IPS-18a (cell line): ENCODE data around the gene ZFP69B.

ENCODE experiments used
- H3K27ac ChIP-seq: one replicate; pipeline ENCODE4 v1.5.1; 2013; ENCODE audit warnings: low read length
- H3K27me3 ChIP-seq: one replicate; pipeline ENCODE4 v1.6.1; 2013; ENCODE audit warnings: mild to moderate bottlenecking, low read length; ENCODE audit not compliant: control insufficient read depth, insufficient read depth
- H3K36me3 ChIP-seq: one replicate; pipeline ENCODE4 v1.6.1; 2013; ENCODE audit warnings: low read depth, low read length; ENCODE audit not compliant: control insufficient read depth
- H3K4me1 ChIP-seq: one replicate; pipeline ENCODE4 v1.6.1; 2013; ENCODE audit warnings: low read depth, low read length; ENCODE audit not compliant: control insufficient read depth
- H3K4me3 ChIP-seq: one replicate; pipeline ENCODE4 v1.5.1; 2013; ENCODE audit warnings: low read length
- H3K9ac ChIP-seq: one replicate; pipeline ENCODE4 v1.6.1; 2013; ENCODE audit warnings: mild to moderate bottlenecking, low read length, moderate library complexity
- H3K9me3 ChIP-seq: one replicate; pipeline ENCODE4 v1.6.1; 2013; ENCODE audit warnings: low read depth, low read length; ENCODE audit not compliant: control insufficient read depth

ZFP69B gene

DNA sequence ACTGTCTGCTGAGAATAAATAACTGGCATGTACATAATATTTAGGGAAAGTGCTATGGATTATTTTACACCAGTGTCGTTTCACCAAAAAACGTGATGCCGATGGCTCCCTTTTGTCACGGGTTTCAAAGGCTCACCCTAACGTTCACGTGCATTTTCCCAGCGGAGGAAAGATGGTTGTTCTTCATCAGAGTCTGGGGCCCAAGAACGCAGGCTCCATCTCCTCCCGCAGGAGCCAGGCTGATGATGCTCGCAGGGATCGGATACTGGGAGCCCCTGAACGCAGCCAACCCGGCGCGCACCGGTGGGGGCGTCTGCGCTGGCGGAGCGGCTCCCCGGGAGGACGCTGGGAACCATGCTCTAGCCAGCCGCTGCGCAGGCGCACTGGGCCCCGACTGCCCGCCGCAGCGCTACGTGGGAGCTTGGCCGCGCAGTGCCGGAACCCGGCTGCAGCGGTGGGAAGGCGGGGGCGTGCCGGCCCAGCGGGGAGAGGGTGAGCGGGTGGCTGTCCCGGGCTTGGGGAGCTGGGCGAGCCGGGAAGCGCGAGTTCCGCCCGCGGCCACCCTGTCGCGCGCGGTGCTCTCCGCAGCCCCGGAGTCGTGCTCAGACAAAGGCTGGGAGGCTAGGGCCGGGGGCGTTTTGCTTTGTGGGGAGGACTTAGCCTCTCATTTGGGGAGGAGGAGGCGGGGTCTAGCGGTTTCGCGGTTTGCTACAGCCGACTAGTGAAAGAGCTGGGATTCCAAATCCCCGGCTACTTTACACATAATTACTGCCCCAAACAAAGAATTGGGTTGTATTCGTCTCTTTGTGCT, at the start of gene ZFP69B:
Gene ZFP69B, plus strand, starts transcription at position 793 of the 811 bp plus-strand sequence. CDS start 486 bp downstream, outside the sequence.
- H3K9me3 ChIP-seq, result peaks cover 4% of the 10 kb centered on the region
- peak within 1 kb of the TSS; percentile 77 for H3K9ac ChIP-seq
- H3K4me3 ChIP-seq, result peak within 1 kb of the TSS; percentile 81
- H3K27me3 ChIP-seq, result no peaks in the 10 kb centered on the region
- peak within 1 kb of the TSS; percentile 25 for H3K27ac ChIP-seq
- H3K36me3 ChIP-seq, result peaks cover 4% of the 10 kb centered on the region
- H3K4me1 ChIP-seq, result peaks cover 12% of the 10 kb centered on the region

DNA sequence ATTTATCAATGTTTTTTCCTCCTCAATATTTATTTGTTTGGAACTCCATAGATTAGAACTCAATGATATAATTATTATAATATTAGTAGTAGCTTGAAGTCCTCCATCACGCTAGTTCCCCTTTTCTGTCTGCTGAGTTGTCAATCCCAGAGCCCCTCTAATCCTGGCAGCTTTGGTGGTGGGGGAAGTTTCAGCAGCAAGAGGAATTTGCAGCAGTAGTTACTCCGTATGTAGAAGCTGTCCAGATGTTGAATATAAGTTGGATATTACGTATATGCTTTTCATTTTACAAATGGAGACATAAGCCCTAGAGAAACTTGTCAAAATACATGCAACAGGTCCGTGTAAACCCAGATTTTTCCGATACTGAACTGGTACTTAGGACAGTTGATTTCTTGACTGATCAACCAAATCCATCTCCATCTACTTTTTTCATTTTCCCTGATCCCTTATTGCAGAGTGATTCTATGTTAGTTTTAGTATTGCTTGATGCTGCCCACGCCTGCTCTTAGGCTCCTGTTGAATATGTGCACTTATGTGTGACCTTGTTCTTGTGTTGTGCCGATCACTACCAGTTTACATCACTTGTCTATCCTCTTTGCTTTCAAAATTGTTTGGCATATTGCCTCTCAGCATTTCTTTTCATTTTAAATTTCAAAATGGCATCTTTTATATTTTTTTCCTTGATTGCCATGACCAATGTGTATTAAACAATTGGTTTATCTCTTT, 48.6 kb upstream of the ZFP69B start:
- Histone ChIP-seq H3K27ac (no peak overlapping the region), H3K9me3 (no peaks in the 10 kb centered on the region), H3K4me3 (no peak overlapping the region), H3K9ac (no peak overlapping the region), H3K27me3 (no peaks in the 10 kb centered on the region), H3K36me3 (no peaks in the 10 kb centered on the region), H3K4me1 (no peaks in the 10 kb centered on the region)

DNA sequence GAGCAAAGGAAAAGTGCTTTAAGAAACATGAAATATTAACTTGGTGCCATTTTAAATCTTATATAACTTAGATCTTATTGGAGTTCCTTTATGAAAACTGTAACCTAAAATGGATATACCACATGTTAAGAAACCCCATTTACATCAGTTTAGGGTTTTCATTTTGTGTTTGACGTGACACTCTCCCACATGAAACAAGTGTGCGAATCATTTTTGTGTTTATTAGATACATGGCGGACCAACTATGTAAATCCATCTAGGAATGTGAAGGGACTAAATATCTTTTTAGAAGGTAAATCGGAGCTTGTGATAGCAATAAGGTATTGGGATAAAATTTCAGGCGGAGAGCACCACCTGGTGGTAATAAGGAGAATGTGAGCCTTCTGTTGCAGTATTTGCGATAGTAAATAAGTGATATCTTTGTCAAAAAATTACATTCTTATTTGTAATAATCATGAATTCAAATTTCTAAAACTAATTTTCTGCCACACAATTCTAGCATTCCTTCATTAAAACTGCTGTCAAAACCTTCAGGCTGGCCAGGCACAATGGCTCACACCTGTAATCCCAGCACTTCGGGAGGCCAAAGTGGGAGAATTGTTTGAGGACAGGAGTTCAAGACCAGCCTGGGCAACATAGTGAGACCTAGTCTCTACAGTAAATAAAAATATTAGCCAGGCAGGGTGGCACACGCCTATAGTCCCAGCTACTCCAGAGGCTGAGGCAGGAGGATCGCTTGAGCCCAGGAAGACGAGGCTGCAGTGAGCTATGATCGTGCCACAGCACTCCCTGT, 45.4 kb upstream of the ZFP69B start:
- H3K9me3 ChIP-seq, result no peaks in the 10 kb centered on the region
- H3K4me3 ChIP-seq, result no peak overlapping the region
- no peak overlapping the region for H3K9ac ChIP-seq
- H3K4me1 ChIP-seq, result peaks cover 8% of the 10 kb centered on the region
- H3K36me3 ChIP-seq, result no peaks in the 10 kb centered on the region
- H3K27ac ChIP-seq, result no peak overlapping the region
- H3K27me3 ChIP-seq, result no peaks in the 10 kb centered on the region

DNA sequence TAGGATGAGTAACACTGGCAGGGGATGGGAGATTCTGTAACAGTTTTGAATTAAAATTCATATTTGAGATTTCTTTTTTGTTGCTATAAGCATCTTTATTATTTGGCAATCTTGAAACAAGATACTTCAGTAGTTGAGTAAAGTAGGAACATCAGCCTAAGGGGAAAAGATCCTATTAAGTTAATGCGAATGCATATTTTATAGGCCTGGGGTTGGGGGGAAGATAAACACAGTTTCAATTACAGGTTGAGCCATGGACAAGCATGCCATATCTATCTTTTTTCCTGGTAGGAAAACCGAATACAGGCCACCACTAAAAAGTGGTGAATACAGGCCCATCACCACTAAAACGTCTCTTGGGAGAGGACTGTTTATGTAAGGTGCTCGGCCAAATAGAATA, 44.5 kb upstream of the ZFP69B start:
- Histone ChIP-seq H3K9ac (no peak overlapping the region), H3K4me1 (peaks cover 8% of the 10 kb centered on the region), H3K9me3 (no peaks in the 10 kb centered on the region), H3K27me3 (no peaks in the 10 kb centered on the region), H3K4me3 (no peak overlapping the region), H3K27ac (no peak overlapping the region), H3K36me3 (no peaks in the 10 kb centered on the region)

DNA sequence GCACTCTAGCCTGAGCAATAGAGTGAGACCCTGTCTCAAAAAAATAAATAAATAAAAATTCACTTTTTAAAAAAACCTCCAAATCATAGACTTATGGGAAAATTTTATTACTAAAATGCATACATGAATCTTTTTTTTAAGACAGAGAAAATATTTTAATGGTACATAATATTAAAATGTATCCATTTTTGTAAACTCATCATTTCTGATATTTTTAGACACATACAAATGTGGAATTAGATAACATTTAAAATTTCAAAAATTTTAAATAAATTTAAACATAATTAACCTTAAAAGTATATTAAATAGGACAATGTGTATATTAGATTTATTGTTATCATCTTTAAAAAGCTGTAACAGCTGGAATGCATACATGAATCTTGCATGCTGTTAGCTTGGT, 42.8 kb upstream of the ZFP69B start:
- Histone ChIP-seq H3K27ac (no peak overlapping the region), H3K36me3 (no peaks in the 10 kb centered on the region), H3K27me3 (no peaks in the 10 kb centered on the region), H3K9me3 (no peaks in the 10 kb centered on the region), H3K9ac (no peak overlapping the region), H3K4me1 (peaks cover 8% of the 10 kb centered on the region), H3K4me3 (no peak overlapping the region)

DNA sequence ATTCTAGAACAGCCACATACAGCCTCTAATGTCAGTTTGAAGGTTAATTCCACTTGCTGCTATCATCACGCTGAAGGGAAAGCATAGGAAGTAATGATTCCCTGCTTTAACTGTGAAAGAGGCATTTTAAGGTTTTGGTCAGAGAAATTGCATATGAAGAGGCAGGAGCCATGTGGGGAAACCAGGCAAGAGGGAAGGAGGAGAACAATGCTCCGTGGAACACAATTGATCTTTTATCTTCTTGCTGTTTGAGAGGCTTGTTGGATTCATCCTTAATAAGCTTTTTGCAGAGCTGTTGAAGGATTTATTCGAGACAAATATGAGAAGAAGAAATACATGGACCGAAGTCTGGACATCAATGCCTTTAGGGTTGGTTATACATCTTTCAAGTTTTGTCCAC, 40.8 kb upstream of the ZFP69B start:
- Histone ChIP-seq H3K4me3 (no peak overlapping the region), H3K27ac (no peak overlapping the region), H3K9me3 (no peaks in the 10 kb centered on the region), H3K9ac (no peak overlapping the region), H3K27me3 (no peaks in the 10 kb centered on the region), H3K36me3 (no peaks in the 10 kb centered on the region), H3K4me1 (peaks cover 8% of the 10 kb centered on the region)

DNA sequence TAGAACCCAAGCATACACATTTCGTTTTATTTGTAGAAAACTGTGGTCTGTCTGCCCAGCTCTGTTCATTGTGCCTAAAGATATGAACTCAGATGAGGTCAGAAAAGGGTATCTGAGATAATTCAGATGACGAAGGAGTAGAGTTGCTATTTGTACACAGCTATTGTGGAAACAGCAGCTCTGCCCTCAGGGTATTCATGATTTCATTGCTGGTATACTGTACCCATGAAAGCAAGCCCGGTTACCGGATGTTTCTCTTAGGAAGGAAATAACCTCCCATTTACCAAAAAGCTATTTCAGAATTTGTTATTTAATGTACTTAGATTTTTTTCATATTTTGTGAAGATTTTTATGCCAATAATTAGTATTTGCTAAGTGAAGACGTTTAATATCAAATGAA, 39.0 kb upstream of the ZFP69B start:
- no peak overlapping the region for H3K27ac ChIP-seq
- no peaks in the 10 kb centered on the region for H3K36me3 ChIP-seq

DNA sequence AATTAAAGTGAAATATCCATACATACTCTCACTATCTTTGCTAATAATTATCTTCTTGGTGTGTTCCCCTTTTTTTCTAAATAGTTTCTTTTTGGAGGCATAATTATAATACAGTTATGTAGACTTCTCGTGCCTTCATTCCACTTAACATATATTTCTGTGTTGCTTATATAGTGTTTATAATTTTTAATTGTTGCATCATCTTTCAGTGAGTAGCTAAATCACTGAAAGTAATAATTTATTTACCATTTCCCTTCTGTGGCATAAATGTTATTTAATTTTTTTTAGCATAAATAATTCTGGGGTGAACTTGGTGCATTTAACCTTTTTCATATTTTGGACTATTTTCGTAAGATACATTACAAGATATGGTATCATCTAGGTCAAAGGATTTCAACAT, 38.4 kb upstream of the ZFP69B start:
- H3K9me3 ChIP-seq, result no peaks in the 10 kb centered on the region
- no peak overlapping the region for H3K4me3 ChIP-seq
- H3K27ac ChIP-seq, result no peak overlapping the region
- no peaks in the 10 kb centered on the region for H3K27me3 ChIP-seq
- H3K9ac ChIP-seq, result no peak overlapping the region
- peaks cover 8% of the 10 kb centered on the region for H3K4me1 ChIP-seq
- no peaks in the 10 kb centered on the region for H3K36me3 ChIP-seq

More for the DNA sequence above, 39.0 kb upstream of the ZFP69B start:
- no peak overlapping the region for H3K4me3 ChIP-seq
- no peak overlapping the region for H3K9ac ChIP-seq
- H3K27me3 ChIP-seq, result no peaks in the 10 kb centered on the region
- peaks cover 8% of the 10 kb centered on the region for H3K4me1 ChIP-seq
- no peaks in the 10 kb centered on the region for H3K9me3 ChIP-seq

DNA sequence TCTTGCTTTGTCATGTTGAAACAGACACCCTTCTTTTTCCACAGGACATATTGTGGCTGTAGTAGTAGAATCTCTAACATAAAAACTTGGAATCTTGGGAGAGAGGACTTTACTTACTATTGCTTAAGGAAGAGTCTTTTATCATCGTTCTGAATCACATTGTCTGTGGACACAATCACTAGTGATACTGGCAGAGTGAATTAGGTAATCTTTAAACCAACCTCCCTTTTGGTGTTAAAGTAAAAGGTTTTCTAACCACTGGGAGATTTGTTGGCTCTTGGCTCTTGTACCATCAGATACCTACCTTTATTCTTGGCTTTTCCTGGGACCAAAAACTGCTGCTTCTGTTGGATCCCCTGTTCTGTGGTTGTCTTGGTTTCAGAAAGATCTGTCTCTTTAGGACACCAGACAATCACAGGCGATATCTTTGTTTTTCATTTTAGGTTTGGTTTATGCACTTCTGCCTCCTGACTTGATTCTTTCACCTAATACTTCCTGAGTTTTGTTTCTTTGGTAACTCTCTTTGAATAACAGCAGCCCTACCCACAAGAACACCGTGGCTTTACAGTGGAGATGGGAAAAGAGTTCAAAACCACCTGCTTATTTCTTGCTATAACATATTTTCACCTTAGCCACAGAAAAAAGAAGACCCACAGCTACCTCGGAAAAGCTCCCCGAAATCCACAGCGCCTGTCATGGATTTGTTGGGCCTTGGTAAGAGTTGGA, 36.6 kb upstream of the ZFP69B start:
- no peaks in the 10 kb centered on the region for H3K9me3 ChIP-seq
- peaks cover 8% of the 10 kb centered on the region for H3K4me1 ChIP-seq
- no peaks in the 10 kb centered on the region for H3K36me3 ChIP-seq
- no peak overlapping the region for H3K4me3 ChIP-seq
- H3K27ac ChIP-seq, result no peak overlapping the region
- no peak overlapping the region for H3K9ac ChIP-seq
- no peaks in the 10 kb centered on the region for H3K27me3 ChIP-seq

DNA sequence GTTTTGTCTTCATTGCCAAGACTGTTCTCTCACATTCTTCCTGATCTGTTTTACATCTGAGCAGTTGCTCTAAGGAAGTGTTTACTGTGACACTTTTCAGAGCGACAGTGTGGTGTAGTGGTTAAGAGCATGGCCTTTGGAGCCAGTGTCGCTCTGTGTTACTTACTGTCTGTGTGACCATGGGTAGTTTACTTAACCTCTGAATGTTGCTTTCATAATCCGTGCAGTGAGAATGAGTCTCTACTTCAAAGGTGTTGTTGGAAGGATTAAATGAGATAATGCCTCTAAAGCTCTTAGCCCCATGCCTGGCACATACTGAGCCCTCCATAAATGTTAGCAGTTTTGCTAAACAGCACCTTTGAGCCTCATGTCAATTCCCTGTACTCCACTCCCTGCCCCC, 35.9 kb upstream of the ZFP69B start:
- Histone ChIP-seq H3K9me3 (no peaks in the 10 kb centered on the region), H3K27me3 (no peaks in the 10 kb centered on the region), H3K4me1 (peaks cover 2% of the 10 kb centered on the region), H3K27ac (no peak overlapping the region), H3K9ac (no peak overlapping the region), H3K4me3 (no peak overlapping the region), H3K36me3 (no peaks in the 10 kb centered on the region)

DNA sequence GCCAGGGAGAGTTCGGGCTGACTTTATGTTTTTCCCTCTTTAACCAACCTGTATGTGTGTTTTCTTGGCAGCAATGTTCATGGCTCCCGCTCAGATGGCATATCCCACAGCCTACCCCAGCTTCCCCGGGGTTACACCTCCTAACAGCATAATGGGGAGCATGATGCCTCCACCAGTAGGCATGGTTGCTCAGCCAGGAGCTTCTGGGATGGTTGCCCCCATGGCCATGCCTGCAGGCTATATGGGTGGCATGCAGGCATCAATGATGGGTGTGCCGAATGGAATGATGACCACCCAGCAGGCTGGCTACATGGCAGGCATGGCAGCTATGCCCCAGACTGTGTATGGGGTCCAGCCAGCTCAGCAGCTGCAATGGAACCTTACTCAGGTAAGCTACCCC, 33.6 kb upstream of the ZFP69B start:
- H3K9ac ChIP-seq, result no peak overlapping the region
- H3K36me3 ChIP-seq, result no peaks in the 10 kb centered on the region
- H3K27me3 ChIP-seq, result no peaks in the 10 kb centered on the region
- no peak overlapping the region for H3K27ac ChIP-seq
- no peaks in the 10 kb centered on the region for H3K4me1 ChIP-seq
- no peak overlapping the region for H3K4me3 ChIP-seq
- H3K9me3 ChIP-seq, result no peaks in the 10 kb centered on the region
